ENCODE measurements around the gene FTCD.

FTCD gene

DNA sequence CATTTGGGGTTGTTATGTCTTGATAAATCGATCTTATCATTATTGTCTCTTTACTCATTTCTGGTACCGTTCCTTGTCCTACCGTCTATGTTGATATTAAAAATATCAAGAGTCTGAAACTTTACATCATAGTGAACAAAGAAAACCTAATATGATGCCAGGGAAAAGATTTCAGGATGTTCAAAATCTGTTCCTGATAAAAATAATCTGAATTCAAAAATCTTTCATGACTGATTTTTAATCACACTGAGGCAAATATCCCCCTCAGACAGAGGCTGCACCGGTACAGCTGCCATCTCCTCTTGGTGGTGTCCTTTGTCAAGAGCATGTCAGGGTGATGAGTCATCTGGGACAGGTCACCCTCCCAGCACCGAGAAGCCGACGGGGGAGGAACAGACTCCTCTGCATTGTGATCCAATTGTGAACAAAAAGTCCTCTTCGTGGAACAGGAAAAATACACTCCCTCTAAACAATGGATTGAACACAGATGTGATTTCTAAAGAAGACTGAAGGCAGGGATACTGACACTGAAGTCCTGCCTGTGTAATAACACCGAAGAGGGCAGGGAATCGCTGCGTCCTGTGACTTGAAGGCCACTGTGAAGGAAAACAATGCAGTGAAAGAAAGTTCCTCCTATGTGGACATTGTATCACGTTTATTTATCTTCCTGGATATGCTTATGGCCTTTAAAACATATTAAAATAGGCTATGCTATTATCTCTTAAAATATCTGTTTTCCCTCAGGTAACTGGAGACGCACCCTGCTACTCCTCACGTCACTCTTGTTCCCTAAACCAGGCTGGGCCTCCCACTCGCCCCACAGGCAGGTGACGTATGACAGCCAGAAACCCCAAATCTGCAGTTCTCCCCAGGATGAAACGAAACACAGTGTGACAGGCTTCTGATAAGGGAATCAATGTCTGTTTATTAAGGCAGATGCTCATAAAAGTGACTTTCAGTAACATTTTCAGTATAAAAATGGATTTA is 33.1 kb upstream of the FTCD start:
- Histone ChIP-seq H4K20me1 (ENCODE audit: insufficient read depth, low read length) (no peaks in the 10 kb centered on the region), H3K9me2 (replicated peaks; ENCODE audit: insufficient read depth, low read length) (no peaks in the 10 kb centered on the region), H3K9ac (ENCODE audit: low read length) (no peak overlapping the region), H3K27me3 (replicated peaks; ENCODE audit: insufficient read depth, low read length) (no peaks in the 10 kb centered on the region), H3K4me3 (ENCODE audit: low read length) (no peak overlapping the region), H3K9me3 (replicated peaks; ENCODE audit: insufficient read depth, low read length) (no peaks in the 10 kb centered on the region), H3K4me2 (ENCODE audit: low read depth, low read length) (no peak overlapping the region), H3K79me2 (ENCODE audit: low read length) (0 out of 2 replicates have a peak, but pooled peaks cover 3% of the 10 kb centered on the region), H2AFZ (ENCODE audit: low read length) (no peak overlapping the region), H3F3A (ENCODE audit: insufficient read depth, low read length) (0 out of 2 replicates have a peak, but pooled peaks cover 10% of the 10 kb centered on the region), H3K4me1 (ENCODE audit: low read length) (peaks cover 12% of the 10 kb centered on the region), H3K27ac (ENCODE audit: low read length) (no peak overlapping the region), H3K36me3 (replicated peaks; ENCODE audit: insufficient read depth, low read length) (no peaks in the 10 kb centered on the region)
- no peak for TF ChIP-seq EZH2phosphoT487 (IDR thresholded peaks at IDR 0.05; ENCODE audit: low read length)
- TF ChIP-seq CTCF (IDR thresholded peaks at IDR 0.05; ENCODE audit: low read length) = no peak
- TF ChIP-seq EZH2 (optimal IDR thresholded peaks at IDR 0.05; ENCODE audit: low read depth, low read length) = no peak
- DNase-seq = no peak

DNA sequence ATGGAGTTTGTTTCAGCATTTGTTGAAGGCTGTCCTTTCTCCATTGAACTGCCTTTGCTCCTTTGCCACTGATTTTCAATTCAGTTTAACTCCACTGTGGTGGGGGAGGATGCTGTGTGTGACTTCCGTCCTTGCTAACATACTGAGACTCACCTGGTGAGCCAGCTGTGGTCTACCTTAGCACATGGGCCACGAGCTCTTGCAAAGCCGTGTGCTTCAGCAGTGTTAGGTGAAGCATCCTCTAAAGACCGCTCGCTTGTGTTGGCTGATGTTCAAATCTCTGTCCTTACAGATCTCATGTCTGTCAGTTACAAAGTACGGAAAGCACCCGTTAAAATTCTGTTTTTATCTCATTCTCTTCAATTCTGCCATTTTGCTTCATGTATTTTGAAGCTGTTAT is 32.4 kb upstream of the FTCD start:
- no peak for DNase-seq
- no peak overlapping the region for H2AFZ ChIP-seq (ENCODE audit: low read length)
- 0 out of 2 replicates have a peak, but pooled peaks cover 10% of the 10 kb centered on the region for H3F3A ChIP-seq (ENCODE audit: insufficient read depth, low read length)
- 0 out of 2 replicates have a peak, but pooled peaks cover 3% of the 10 kb centered on the region for H3K79me2 ChIP-seq (ENCODE audit: low read length)
- H3K4me3 ChIP-seq (ENCODE audit: low read length) = no peak overlapping the region
- H3K27me3 ChIP-seq (replicated peaks; ENCODE audit: insufficient read depth, low read length) = no peaks in the 10 kb centered on the region
- no peak overlapping the region for H3K9ac ChIP-seq (ENCODE audit: low read length)
- no peak overlapping the region for H3K4me2 ChIP-seq (ENCODE audit: low read depth, low read length)
- TF ChIP-seq EZH2 (optimal IDR thresholded peaks at IDR 0.05; ENCODE audit: low read depth, low read length) = no peak
- TF ChIP-seq EZH2phosphoT487 (IDR thresholded peaks at IDR 0.05; ENCODE audit: low read length) = no peak
- TF ChIP-seq CTCF (IDR thresholded peaks at IDR 0.05; ENCODE audit: low read length) = no peak
- H3K27ac ChIP-seq (ENCODE audit: low read length) = no peak overlapping the region
- peaks cover 12% of the 10 kb centered on the region for H3K4me1 ChIP-seq (ENCODE audit: low read length)
- no peaks in the 10 kb centered on the region for H3K9me2 ChIP-seq (replicated peaks; ENCODE audit: insufficient read depth, low read length)
- H3K36me3 ChIP-seq (replicated peaks; ENCODE audit: insufficient read depth, low read length) = no peaks in the 10 kb centered on the region
- H4K20me1 ChIP-seq (ENCODE audit: insufficient read depth, low read length) = no peaks in the 10 kb centered on the region
- H3K9me3 ChIP-seq (replicated peaks; ENCODE audit: insufficient read depth, low read length) = no peaks in the 10 kb centered on the region

DNA sequence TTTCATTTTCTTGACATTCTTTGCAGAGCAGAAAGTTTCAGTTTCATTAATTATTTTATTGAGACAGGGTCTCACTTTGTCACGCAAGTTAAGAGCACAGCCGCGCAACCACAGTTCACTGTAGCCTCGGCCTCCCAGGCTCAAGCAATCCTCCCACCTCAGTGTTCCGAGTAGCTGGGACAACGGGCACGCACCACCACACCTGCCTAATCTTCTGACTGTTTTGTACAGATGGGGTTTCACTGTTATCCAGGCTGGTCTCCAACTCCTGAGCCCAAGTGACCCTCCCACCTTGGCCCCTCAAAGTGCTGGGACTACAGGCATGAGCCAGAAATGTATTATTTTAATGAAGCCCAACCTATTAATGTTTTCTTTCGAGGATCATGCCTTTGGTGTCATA is 31.9 kb upstream of the FTCD start:
- H4K20me1 ChIP-seq (ENCODE audit: insufficient read depth, low read length) = no peaks in the 10 kb centered on the region
- H3K27me3 ChIP-seq (replicated peaks; ENCODE audit: insufficient read depth, low read length) = no peaks in the 10 kb centered on the region
- H3K4me3 ChIP-seq (ENCODE audit: low read length) = no peak overlapping the region
- peaks cover 12% of the 10 kb centered on the region for H3K4me1 ChIP-seq (ENCODE audit: low read length)
- TF ChIP-seq EZH2 (optimal IDR thresholded peaks at IDR 0.05; ENCODE audit: low read depth, low read length) (no peak), CTCF (IDR thresholded peaks at IDR 0.05; ENCODE audit: low read length) (no peak), EZH2phosphoT487 (IDR thresholded peaks at IDR 0.05; ENCODE audit: low read length) (no peak)
- no peaks in the 10 kb centered on the region for H3K36me3 ChIP-seq (replicated peaks; ENCODE audit: insufficient read depth, low read length)
- no peak overlapping the region for H3K9ac ChIP-seq (ENCODE audit: low read length)
- DNase-seq = no peak
- H3K9me3 ChIP-seq (replicated peaks; ENCODE audit: insufficient read depth, low read length) = no peaks in the 10 kb centered on the region
- H3F3A ChIP-seq (ENCODE audit: insufficient read depth, low read length) = 0 out of 2 replicates have a peak, but pooled peaks cover 10% of the 10 kb centered on the region
- H3K9me2 ChIP-seq (replicated peaks; ENCODE audit: insufficient read depth, low read length) = no peaks in the 10 kb centered on the region
- H3K27ac ChIP-seq (ENCODE audit: low read length) = no peak overlapping the region
- H3K79me2 ChIP-seq (ENCODE audit: low read length) = 0 out of 2 replicates have a peak, but pooled peaks cover 3% of the 10 kb centered on the region
- no peak overlapping the region for H2AFZ ChIP-seq (ENCODE audit: low read length)
- H3K4me2 ChIP-seq (ENCODE audit: low read depth, low read length) = no peak overlapping the region

Measured in MM.1S (cell line).